ENCODE results near the gene SCN11A. TPM values are rescaled to one million over a fixed set of nuclear protein-coding genes. Genes with fewer than 3 reads are reported as not detected.

SCN11A gene
- polyA plus RNA-seq, 1 experiment: 0.05 TPM

- POLR2A ChIA-PET: no interaction called here
- TF ChIP-seq CTCF (IDR thresholded peaks at IDR 0.05; ENCODE audit: low read depth, low read length): no peak
- Histone ChIP-seq H3K4me3 (ENCODE audit: low read depth, low read length) (no peak overlapping the region), H3K27ac (ENCODE audit: low read depth, low read length) (no peak overlapping the region), H3K27me3 (ENCODE audit: control insufficient read depth, insufficient read depth, low read length) (peaks cover 4% of the 10 kb centered on the region), H3K9me3 (ENCODE audit: control insufficient read depth, insufficient read depth, low read length) (no peaks in the 10 kb centered on the region)
- CTCF ChIA-PET: interaction anchor here (0.6 to 5.8 kb wide), 15 partner anchors 11 to 884 kb away, joined by 3 to 52 read pairs (median 3); no protein-coding TSS in a partner anchor
- DNase-seq (ENCODE audit: low read depth, low spot score): no peak
These were observed 22.2 kb downstream of the SCN11A start for GRCh38 chr3:39029556-39029955.

- TF ChIP-seq CTCF (IDR thresholded peaks at IDR 0.05; ENCODE audit: low read depth, low read length): no peak
- CTCF ChIA-PET: interaction anchor here (0.6 to 5.8 kb wide), 2 partner anchors 39 to 508 kb away, joined by 7 to 52 read pairs; no protein-coding TSS in a partner anchor
- no peaks in the 10 kb centered on the region for H3K9me3 ChIP-seq (ENCODE audit: control insufficient read depth, insufficient read depth, low read length)
- no peak overlapping the region for H3K4me3 ChIP-seq (ENCODE audit: low read depth, low read length)
- DNase-seq (ENCODE audit: low read depth, low spot score): no peak
- POLR2A ChIA-PET: no interaction called here
- peaks cover 4% of the 10 kb centered on the region for H3K27me3 ChIP-seq (ENCODE audit: control insufficient read depth, insufficient read depth, low read length)
- no peak overlapping the region for H3K27ac ChIP-seq (ENCODE audit: low read depth, low read length)
These were observed 23.2 kb downstream of the SCN11A start for GRCh38 chr3:39028546-39028945.

- Histone ChIP-seq H3K9me3 (ENCODE audit: control insufficient read depth, insufficient read depth, low read length) (no peaks in the 10 kb centered on the region), H3K4me3 (ENCODE audit: low read depth, low read length) (no peak overlapping the region), H3K27me3 (ENCODE audit: control insufficient read depth, insufficient read depth, low read length) (peaks cover 7% of the 10 kb centered on the region), H3K27ac (ENCODE audit: low read depth, low read length) (no peak overlapping the region)
- POLR2A ChIA-PET: no interaction called here
- CTCF ChIA-PET: interaction anchor here (0.6 kb wide), 1 partner anchor 326 kb away, joined by 7 read pairs; no protein-coding TSS in a partner anchor
- no peak for DNase-seq (ENCODE audit: low read depth, low spot score)
- no peak for TF ChIP-seq CTCF (IDR thresholded peaks at IDR 0.05; ENCODE audit: low read depth, low read length)
These were observed 26.3 kb downstream of the SCN11A start for GRCh38 chr3:39025222-39025970.

- ChIA-PET CTCF (no interaction called here), POLR2A (no interaction called here)
- Histone ChIP-seq H3K9me3 (ENCODE audit: control insufficient read depth, insufficient read depth, low read length) (no peaks in the 10 kb centered on the region), H3K4me3 (ENCODE audit: low read depth, low read length) (no peak overlapping the region), H3K27me3 (ENCODE audit: control insufficient read depth, insufficient read depth, low read length) (peaks cover 2% of the 10 kb centered on the region), H3K27ac (ENCODE audit: low read depth, low read length) (no peak overlapping the region)
- no peak for DNase-seq (ENCODE audit: low read depth, low spot score)
- no peak for TF ChIP-seq CTCF (IDR thresholded peaks at IDR 0.05; ENCODE audit: low read depth, low read length)
These were observed 27.2 kb downstream of the SCN11A start for GRCh38 chr3:39024497-39024896.

GRCh38 chr3:39022286-39022630, 29.5 kb downstream of the SCN11A start:
- CTCF ChIA-PET: interaction anchor here (3.0 kb wide), 1 partner anchor 9 kb away, joined by 15 read pairs; no protein-coding TSS in a partner anchor
- no peak for TF ChIP-seq CTCF (IDR thresholded peaks at IDR 0.05; ENCODE audit: low read depth, low read length)
- H3K27ac ChIP-seq (ENCODE audit: low read depth, low read length): no peak overlapping the region
- H3K9me3 ChIP-seq (ENCODE audit: control insufficient read depth, insufficient read depth, low read length): no peaks in the 10 kb centered on the region
- no peak for DNase-seq (ENCODE audit: low read depth, low spot score)
- H3K27me3 ChIP-seq (ENCODE audit: control insufficient read depth, insufficient read depth, low read length): peaks cover 2% of the 10 kb centered on the region
- H3K4me3 ChIP-seq (ENCODE audit: low read depth, low read length): no peak overlapping the region
- POLR2A ChIA-PET: no interaction called here

Data from AG04450 (cell line).